Fibroblast of skin of right quadriceps (primary cell): Measurements from ENCODE around the gene CCDC117.
"Not testable (repeated sequence)": the region's sequence is repeated elsewhere in the genome, so short reads cannot be mapped to it uniquely, and the experiment has no call there.

ENCODE experiments used
- DNase-seq: peaks from one replicate; pipeline ENCODE4 v3.0.0-alpha.2; 2013

CCDC117 gene, protein sequence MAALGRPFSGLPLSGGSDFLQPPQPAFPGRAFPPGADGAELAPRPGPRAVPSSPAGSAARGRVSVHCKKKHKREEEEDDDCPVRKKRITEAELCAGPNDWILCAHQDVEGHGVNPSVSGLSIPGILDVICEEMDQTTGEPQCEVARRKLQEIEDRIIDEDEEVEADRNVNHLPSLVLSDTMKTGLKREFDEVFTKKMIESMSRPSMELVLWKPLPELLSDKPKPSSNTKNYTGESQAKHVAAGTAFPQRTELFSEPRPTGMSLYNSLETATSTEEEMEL

DNA sequence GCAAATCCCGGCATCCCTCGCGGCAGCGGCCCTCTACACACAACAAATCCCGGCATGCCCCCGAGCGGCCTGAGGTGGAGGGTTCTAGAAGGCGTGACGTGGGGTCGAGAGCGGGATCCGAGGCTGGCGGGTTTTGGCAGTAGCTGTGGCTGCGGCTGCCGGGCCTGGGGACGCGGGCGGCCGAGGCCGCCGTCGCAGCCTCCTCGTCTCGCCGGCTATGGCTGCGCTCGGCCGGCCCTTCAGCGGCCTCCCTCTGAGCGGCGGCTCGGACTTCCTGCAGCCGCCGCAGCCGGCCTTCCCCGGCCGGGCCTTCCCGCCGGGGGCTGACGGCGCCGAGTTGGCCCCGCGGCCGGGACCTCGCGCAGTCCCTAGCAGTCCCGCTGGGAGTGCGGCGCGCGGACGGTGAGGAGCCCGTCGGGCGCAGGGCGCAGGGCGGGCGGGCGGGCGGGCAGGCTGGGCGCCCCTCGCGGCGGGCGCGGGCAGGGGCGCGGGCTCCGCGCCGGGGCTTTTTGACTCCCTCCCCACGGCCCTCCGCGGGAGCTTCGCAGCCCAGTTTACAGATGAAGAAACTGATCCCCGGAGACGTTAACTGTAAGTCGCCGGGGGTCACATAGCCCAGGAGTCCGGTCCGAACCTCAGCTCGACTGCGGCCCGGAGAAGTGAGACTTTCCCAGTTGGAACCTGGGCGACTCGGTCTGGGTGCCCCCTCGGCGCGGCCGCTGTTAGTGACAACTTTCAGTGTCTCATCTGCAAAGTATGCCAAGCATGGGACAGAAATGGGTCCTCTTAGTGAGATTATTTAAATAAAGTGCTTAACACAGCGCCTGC is at the start of gene CCDC117:
CCDC117 (plus strand) TSS at position 63 of the 828 bp plus-strand sequence; CDS start at position 218, 155 bp downstream.
- peak; percentile 94 for DNase-seq

DNA sequence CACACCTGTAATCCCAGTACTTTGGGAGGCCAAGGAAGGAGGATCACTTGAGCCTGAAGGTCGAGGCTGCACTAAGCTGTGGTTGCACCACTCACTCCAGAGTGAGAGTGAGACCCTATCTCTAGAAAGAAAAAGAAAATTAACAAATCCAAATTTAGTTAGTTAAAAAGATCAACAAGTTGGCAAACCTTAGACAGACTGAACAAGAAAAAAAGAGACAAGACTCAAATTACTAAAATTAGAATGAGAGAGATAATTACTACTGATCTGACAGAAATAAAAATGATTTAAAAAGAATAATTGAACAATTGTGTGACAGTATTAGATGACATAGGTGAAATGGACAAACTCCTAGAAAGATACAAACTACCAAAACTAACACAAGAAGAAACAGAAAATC is 44.5 kb upstream of the CCDC117 start:
- DNase-seq, result no peak

DNA sequence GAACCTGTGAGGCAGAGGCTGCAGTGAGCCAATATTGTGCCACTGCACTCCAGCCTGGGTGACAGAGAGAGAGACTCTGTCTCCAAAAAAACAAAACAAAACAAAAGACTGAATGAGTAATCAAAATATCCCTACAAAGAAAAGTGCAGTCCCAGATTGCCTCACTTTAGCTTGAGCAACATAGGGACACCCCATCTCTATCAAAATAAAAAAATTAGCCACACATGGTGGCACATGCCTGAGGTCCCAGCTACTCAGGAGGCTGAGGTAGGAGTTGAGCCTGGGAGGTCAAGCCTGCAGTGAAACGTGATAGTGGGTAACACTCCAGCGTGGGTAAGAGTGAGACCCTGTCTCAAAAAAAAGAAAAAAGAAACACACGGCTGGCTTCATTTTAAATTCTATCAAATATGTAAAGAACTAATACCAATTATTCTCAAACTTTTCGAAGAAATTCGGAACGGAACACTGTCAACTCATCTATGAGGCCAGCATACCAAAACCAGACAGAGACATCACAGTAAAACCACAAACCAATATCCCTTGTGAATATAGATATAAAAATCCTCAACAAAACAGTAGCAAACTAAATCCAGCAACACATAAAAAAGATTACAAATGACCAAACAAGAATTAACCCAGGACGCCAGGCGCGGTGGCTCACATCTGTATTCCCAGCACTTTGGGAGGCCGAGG is 43.7 kb upstream of the CCDC117 start:
- DNase-seq, result no peak

DNA sequence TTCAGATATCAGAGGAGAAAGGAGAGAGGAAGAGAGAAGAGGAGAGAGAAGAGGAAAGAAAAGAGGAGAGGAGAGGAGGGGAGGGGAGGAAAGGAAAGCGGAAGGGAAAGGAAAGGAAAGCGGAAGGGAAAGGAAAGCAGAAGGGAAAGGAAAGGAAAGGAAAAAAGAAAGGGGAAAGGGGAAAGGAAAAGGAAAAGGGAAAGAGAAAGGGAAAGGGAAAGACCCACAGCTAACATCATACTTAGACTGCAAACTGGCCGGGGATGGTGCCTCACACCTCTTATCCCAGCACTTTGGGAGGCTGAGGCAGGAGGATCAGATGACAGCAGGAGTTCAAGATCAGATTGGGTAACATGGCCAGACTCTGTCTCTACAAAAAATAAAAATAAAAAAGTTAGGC is 42.3 kb upstream of the CCDC117 start:
- no peak for DNase-seq

DNA sequence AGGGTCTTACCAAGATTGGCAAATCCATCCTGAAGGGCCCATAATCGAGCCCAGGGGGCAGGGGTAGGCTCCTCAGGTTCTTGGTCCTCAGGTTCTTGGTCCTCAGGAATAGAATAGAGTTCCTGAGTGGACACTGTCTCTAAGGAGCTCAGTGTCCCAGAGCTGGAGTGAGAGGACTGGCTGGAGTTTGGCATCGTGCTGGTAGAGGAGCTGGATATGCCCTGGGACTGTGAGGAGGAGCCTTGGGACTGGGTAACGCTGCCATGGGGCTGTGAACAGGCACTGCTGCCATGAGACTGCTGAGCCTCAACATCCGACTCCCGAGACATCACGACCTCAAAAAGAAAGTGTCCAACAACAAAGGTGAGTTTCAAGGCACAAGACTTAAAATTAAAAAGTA is 38.1 kb upstream of the CCDC117 start:
- DNase-seq, result no peak

DNA sequence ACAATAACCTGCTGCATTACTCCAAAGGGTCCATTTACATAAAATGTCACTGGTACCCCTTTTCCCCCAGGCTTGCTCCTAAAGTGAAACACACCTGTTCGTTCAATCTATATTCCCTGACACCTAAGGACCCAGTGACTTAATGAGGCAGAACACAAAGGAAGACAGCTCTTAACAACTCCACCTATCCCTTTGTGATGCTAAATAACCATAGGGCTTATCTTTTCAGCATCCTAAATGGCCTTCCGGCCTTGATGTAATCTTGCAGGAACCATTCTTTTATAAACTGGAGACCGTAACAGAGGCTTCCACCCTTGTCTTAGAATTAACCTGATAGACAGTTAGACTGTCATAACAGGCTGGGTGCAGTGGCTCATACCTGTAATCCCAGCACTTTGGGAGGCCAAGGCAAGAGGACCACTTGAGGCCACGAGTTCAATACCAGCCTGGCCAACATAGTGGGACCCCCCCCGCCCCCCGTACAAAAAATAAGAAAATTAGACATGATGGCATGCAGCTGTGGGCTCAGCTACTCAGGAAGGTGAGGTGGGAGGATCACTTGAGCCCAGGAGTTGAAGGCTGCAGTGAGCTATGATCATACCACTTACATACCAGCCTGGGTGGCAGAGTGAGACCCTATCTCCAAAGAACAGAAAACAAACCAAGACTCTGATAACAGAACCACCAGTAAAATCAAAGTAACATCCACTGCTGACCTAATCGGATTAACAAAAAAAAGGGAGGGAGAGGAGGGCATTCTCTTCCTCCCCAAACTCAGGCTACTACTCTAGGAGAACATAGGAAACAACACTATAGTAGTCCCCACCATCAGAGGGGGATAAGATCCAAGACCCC is 36.0 kb upstream of the CCDC117 start:
- DNase-seq, result no peak

DNA sequence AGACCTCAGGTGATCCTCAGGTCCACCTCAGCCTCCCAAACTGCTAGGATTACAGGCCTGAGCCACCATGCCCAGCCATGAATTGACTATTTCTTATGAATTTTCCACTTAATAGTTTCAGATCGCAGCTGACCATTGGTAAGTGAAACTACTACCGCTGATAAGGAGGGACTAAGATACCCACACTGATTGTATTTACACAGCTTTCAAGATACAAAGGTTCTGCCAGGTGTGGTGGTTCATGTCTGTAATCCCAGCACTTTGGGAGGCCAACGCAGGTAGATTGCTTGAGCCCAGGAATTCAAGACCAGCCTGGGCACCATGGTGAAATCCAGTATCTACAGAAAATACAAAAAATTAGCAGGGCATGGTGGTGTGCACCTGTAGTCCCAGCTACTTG is 34.8 kb upstream of the CCDC117 start:
- DNase-seq, result no peak

DNA sequence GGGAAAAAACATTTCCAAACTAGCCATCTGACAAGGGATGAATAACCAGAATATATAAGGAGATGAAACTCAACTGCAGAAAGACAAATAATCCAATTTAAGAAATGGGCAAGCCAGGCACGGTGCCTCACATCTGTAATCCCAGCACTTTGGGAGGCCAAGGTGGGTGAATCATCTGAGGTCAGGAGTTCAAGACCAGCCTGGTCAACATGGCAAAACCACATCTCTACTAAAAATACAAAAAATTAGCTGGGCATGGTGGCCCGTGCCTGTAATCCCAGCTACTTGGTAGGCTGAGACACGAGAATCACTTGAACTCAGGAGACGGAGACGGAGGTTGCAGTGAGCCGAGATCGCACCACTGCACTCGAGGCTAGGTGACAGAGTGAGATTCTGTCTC is 33.6 kb upstream of the CCDC117 start:
- DNase-seq, result not testable (repeated sequence)

DNA sequence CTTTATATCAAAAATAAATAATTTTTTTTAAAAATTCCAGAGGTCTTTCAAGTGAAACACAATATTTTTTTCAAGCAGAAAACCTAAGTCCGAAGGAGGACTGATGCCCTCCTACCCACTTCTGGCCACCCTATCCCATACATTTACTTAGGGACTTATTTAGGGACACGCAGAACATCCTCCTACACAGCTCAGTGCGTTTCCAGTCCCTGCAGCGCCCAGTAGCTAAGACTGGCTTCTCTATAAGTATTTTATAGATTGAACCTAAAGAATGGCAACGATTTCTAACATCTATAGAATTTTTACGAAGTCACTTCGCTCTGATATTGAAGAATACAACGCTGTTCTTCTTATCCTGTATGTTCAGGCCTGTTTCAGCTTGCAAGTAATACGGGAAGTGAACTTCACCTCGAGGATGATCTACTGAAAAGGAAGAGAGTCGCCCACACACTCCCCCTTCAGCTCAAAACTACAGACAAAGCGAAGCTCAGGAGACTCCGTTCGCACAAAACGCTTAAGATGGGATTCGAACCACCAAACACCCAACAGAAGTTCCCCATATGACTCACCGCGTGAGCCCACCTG is 31.2 kb upstream of the CCDC117 start:
- DNase-seq, result no peak

DNA sequence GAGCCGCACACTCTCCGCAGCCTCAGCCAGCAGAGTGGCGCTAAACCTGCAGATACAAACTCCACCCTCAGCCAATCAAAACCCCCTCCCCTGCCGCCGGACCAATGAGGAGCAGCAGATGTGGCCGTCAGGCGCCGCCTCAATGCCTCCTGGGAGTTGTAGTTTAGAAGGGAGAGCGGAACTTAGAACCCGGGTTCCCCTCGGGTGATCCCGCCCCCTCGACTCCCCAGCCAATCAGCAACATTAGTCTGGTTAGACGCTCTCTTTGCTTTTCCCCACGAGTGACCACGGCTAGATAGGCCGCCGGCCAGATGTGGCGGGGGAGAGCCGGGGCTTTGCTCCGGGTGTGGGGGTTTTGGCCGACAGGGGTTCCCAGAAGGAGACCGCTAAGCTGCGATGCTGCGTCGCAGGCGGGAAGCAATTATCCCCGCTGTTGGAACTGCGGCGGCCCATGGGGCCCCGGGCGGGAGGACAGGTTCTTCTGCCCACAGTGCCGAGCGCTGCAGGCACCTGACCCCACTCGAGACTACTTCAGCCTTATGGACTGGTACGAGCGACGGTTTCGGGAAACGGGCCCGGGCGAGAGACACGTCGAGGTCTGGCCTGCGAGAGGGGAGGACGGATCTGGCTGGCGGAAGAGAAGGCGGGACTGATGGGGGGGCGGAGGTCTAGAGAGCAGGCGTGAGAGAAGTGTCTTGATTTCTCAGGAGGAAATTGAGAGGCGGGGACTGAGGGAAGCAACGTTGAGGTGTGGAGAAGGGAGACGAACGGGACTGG is 30.5 kb upstream of the CCDC117 start, which contains the start of the genes CHEK2 and HSCB:
CHEK2 (minus strand) TSS at position 36 of the 777 bp plus-strand sequence. CDS start 7,099 bp downstream, outside the sequence.
HSCB (plus strand) TSS at position 255 of the 777 bp plus-strand sequence; CDS start at position 312, 57 bp downstream.
- peak; percentile 99 for DNase-seq

DNA sequence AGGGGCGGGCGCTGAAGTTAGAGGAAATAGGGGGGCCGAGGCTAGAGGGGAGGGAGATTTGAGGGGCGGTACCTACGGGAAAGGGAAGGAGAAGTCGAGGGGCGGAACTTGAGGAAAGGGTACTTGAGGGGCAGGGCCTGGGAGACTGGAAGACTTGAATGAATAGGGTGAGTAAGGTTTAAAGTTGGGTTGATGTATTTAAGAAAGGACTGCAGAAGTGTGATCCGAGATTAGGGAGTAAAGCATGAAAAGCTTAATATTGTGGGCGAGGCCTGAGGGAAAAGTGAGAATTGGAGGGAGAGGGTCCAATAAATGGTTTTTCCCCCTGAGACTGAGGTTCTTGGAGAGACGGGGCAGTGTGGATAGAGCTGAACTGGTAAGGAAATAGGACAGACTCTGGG is 29.9 kb upstream of the CCDC117 start:
- DNase-seq, result no peak

DNA sequence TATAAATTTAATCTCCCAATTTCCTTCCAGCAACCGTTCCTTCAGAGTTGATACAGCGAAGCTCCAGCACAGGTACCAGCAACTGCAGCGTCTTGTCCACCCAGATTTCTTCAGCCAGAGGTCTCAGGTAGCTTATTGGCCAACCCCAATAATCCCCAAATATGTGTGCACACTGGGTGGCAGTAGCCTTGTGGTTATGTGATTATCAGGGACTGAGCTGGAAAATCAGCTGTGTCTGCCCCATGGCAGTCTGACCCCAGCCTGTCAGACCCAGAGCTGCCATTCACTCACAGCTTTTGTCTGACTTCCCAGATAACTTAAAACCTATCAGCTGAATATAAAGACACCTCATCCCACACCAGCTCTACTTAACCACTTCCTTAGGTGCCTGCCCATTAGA is 28.6 kb upstream of the CCDC117 start:
- no peak for DNase-seq

DNA sequence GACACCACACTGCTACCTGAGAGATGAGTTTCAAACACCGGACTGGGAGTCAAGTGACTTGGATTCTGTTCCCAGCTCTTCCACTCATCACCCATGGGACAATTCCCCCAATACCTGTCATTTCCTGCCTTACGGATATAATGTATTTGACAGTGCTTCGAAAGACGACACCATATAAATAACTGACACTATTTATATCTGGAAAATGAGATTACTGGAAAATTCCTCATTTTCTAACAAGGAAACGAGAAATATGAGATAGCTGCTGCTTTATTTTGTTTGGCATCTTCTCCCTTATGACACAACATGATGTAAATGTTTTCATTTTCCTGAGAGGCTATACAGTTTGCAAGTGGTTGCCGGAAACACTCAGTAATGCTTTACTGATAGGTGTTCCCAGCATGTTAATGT is 22.0 kb upstream of the CCDC117 start:
- DNase-seq, result peak; percentile 80

DNA sequence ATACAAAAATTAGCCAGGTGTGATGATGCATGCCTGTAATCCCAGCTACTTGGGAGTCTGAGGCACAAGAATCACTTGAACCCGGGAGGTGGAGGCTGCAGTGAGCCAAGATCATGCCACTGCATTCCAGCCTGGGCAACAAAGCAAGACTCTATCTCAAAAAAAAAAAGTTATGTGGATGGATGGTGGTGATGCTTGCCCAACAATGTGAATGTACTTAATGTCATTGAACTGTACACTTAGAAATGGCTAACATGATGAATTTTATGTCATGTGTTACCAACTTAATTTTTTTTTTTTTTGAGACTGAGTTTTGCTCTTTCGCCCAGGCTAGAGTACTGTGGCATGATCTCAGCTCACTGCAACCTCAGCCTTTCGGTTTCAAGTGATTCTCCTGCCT is 18.0 kb upstream of the CCDC117 start:
- DNase-seq, result not testable (repeated sequence)

DNA sequence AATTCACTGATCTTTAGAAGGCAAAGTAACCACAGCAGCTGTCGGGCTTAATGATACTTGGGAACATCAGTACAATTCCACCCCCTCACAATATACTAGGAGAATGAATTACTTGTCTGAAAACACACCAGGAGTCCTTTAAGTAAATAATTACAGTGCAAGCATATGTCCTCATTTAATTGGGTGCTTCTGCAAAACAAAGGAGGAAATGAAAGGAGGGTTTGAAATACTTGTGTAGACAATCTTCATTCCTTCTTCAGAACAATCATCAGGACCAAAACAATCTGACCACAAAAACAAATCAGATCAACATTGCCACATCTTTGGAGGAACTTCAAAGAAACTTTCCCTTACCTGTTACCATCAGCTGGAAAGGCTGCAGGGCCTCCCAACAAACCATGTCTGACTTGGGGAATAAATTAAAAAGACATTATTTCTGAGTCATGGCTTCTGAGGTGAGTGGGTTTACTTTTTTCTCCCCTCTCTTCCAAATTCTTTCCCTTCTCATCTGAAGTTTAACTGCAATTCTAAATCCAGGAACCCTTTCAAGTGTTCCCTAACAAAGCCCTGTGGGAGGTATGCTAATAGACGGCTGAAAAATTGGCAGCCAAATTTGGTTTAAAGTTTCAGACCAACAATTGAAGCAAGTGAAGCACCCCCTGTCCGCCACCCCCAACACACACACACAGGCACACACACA is 12.5 kb upstream of the CCDC117 start:
- no peak for DNase-seq

DNA sequence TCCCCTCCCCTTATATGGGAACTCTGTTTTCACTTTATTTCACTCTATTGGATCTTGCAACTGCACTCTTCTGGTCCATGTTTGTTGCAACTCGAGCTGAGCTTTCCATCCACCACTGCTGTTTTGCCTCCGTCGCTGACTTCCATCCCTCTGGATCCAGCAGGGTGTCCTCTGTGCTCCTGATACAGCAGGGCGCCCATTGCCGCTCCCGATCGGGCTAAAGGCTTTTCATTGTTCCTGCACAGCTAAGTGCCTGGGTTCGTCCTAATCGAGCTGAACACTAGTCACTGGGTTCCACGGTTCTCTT is 11.1 kb upstream of the CCDC117 start:
- DNase-seq, result no peak

DNA sequence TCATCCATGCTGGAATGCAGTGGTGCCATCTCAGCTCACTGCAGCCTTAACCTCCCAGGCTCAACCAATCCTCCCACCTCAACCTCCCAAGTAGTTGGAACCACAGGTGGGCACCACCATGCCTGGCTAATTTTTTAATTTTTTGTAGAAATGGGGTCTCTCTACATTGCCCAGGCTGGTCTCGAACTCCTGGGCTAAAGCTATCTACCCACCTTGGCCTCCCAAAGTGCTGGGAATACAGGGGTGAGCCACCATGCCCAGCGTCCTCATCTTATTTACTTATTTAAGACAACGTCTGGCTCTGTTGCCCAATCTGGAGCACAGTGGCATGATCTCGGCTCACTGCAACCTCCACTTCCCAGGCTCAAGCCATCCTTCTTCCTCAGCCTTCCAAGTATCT is 10.5 kb upstream of the CCDC117 start:
- not testable (repeated sequence) for DNase-seq

DNA sequence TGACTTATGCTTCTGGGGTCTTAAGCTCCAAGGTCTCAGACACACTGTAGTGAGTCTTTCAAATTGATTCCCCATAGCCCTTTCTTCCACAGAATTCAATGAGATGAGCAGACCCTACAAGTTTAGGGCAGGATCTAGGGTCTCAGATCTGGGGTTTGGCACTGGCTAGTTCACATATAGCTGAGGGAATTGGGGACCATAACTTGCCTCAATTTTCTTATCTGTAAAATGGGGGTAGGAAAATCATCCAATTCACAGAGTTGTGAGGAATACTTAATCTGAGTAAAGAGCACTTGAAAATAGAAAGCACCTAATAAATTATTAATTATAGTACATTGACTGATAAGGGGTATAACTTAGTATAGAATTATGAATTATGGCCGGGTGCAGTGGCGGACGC is 5.9 kb upstream of the CCDC117 start:
- DNase-seq, result no peak

DNA sequence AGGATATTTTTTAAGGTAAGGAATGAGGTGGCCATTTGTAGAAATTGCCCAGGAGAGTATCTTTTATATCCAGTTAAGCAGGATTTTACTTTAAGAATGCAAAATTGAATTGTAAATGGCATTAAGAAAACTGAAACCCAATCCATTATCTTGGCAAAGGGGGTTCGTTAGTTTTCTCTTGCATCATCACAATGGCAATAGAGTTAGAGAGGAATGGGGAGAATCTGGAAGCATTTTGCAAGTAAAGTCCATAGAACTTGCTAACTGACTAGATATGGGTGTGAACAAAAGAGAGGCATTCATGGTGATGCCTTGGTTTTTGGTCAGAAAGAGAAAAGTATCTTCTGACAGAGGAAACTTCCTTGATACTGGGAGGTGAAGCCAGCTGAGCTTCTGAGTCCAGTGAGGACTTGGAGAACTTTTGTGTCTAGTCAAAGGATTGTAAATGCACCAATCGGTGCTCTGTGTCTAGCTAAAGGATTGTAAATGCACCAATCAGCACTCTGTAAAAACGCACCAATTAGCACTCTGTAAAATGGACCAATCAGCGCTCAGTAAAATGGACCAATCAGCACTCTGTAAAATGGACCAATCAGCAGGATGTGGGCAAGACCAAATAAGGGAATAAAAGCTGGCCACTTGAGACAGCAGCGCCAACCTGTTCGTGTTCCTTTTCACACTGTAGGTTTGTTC is 3.6 kb upstream of the CCDC117 start:
- DNase-seq, result no peak
